BJ (cell line): Measurements from ENCODE around the gene RPL35. TPM values are rescaled to one million over a fixed set of nuclear protein-coding genes. Genes with fewer than 3 reads are reported as not detected.

ENCODE experiments used
- CTCF ChIA-PET: fragments of 350-600 bp; formaldehyde crosslinking; extraction: SDS; loops from one replicate; lab custom pipeline; 2021; ENCODE audit warnings: antibody characterized with exemption, inconsistent platforms; lab: Yijun Ruan, JAX
- POLR2A ChIA-PET: fragments of 300-600 bp; sonication (Branson Sonifier 250); formaldehyde crosslinking; extraction: SDS; loops from one replicate; lab custom pipeline; 2021; ENCODE audit warnings: antibody characterized with exemption; lab: Charles Lee
- DNase-seq: peaks from one replicate; pipeline ENCODE4 v3.0.0-alpha.2; 2011; ENCODE audit warnings: low read depth
- H3K27me3 ChIP-seq: 2 replicates; pipeline ENCODE4 v1.6.0; 2011; ENCODE audit warnings: low read length; ENCODE audit not compliant: control insufficient read depth, insufficient read depth
- H3K36me3 ChIP-seq: 2 replicates; pipeline ENCODE4 v1.5.1; 2011; ENCODE audit warnings: low read length; ENCODE audit not compliant: control insufficient read depth, insufficient read depth
- H3K4me3 ChIP-seq: 2 replicates; pipeline ENCODE4 v1.5.1; 2011; ENCODE audit warnings: low read depth, mild to moderate bottlenecking, control low read depth, low read length
- CTCF ChIP-seq: IDR thresholded peaks from 2 replicates; pipeline ENCODE4 v1.5.1; 2011; ENCODE audit warnings: low read depth, mild to moderate bottlenecking, control low read depth, inconsistent platforms, low read length, moderate library complexity; ENCODE audit not compliant: insufficient read depth
- polyA plus RNA-seq: library from polyadenylated mRNA; depleted of rRNA; stranded (reverse); fragments of >200 nt; gene quantifications from 2 replicates; pipeline ENCODE4 v1.2.3, GENCODE V29; 2011

The RPL35 gene
- polyA plus RNA-seq, 1 experiment = 3,181 TPM

GRCh38 chr9:124884376-124884775 is 22.6 kb upstream of the RPL35 start:
- POLR2A ChIA-PET = no interaction called here
- DNase-seq = no peak

GRCh38 chr9:124882231-124882630 is 20.5 kb upstream of the RPL35 start:
- H3K4me3 ChIP-seq = no peak overlapping the region
- TF ChIP-seq CTCF = no peak
- H3K27me3 ChIP-seq = no peaks in the 10 kb centered on the region
- CTCF ChIA-PET = interaction anchor here (0.7 to 3.1 kb wide), 5 partner anchors 11 to 32 kb away, joined by 3 to 13 read pairs (median 4); partner anchors contain the start of gene ARPC5L
- peaks cover 22% of the 10 kb centered on the region for H3K36me3 ChIP-seq
- no peak for DNase-seq
- POLR2A ChIA-PET = no interaction called here

More at GRCh38 chr9:124884376-124884775, 22.6 kb upstream of the RPL35 start:
- TF ChIP-seq CTCF = no peak
- CTCF ChIA-PET = no interaction called here
- Histone ChIP-seq H3K36me3 (peaks cover 34% of the 10 kb centered on the region), H3K4me3 (no peak overlapping the region), H3K27me3 (no peaks in the 10 kb centered on the region)

- CTCF ChIA-PET = interaction anchor here (1.2 to 3.1 kb wide), 2 partner anchors 12 to 17 kb away, joined by 3 to 13 read pairs; no protein-coding TSS in a partner anchor
Measured at GRCh38 chr9:124881138-124881743, 19.5 kb upstream of the RPL35 start.

GRCh38 chr9:124880501-124880900 is 18.7 kb upstream of the RPL35 start:
- no peak overlapping the region for H3K4me3 ChIP-seq
- DNase-seq = no peak
- TF ChIP-seq CTCF = no peak
- CTCF ChIA-PET = interaction anchor here (3.1 kb wide), 2 partner anchors 13 to 28 kb away, joined by 13 to 14 read pairs; partner anchors contain the start of gene WDR38
- POLR2A ChIA-PET = interaction anchor here (0.5 kb wide), 1 partner anchor 329 kb away, joined by 5 read pairs; no protein-coding TSS in a partner anchor
- H3K36me3 ChIP-seq = peaks cover 19% of the 10 kb centered on the region
- H3K27me3 ChIP-seq = no peaks in the 10 kb centered on the region

More at GRCh38 chr9:124881138-124881743, 19.5 kb upstream of the RPL35 start:
- POLR2A ChIA-PET = no interaction called here
- Histone ChIP-seq H3K36me3 (peaks cover 19% of the 10 kb centered on the region), H3K27me3 (no peaks in the 10 kb centered on the region), H3K4me3 (no peak overlapping the region)
- TF ChIP-seq CTCF = no peak
- DNase-seq = no peak

- Histone ChIP-seq H3K36me3 (peaks cover 22% of the 10 kb centered on the region), H3K27me3 (no peaks in the 10 kb centered on the region), H3K4me3 (no peak overlapping the region)
- TF ChIP-seq CTCF = no peak
- POLR2A ChIA-PET = no interaction called here
- no peak for DNase-seq
- CTCF ChIA-PET = interaction anchor here (3.1 kb wide), 2 partner anchors 14 to 26 kb away, joined by 13 to 14 read pairs; partner anchors contain the start of gene WDR38
Measured at GRCh38 chr9:124879226-124879625, 17.5 kb upstream of the RPL35 start.
